HCT116 (cell line): ENCODE results near the gene RNF111. TPM values are rescaled to one million over a fixed set of nuclear protein-coding genes. Genes with fewer than 3 reads are reported as not detected.

Experiments
- CBX3 ChIP-seq: IDR thresholded peaks from 2 replicates; pipeline ENCODE4 v1.6.1; 2012; ENCODE audit warnings: low read depth
- CEBPB ChIP-seq: IDR thresholded peaks from 2 replicates; pipeline ENCODE4 v1.6.1; 2012; ENCODE audit warnings: low read depth
- EGR1 ChIP-seq: IDR thresholded peaks from 2 replicates; pipeline ENCODE4 v1.6.1; 2012; ENCODE audit warnings: low read depth
- ELF1 ChIP-seq: IDR thresholded peaks from 2 replicates; pipeline ENCODE4 v1.6.1; 2012; ENCODE audit warnings: low read depth, borderline replicate concordance
- EZH2phosphoT487 ChIP-seq: fragments of 200-600 bp; IDR thresholded peaks from 2 replicates; pipeline ENCODE4 v1.6.1; 2018; ENCODE audit warnings: antibody characterized with exemption, borderline replicate concordance
- FOSL1 ChIP-seq: IDR thresholded peaks from 2 replicates; pipeline ENCODE4 v1.6.1; 2012; ENCODE audit warnings: low read depth
- POLR2AphosphoS5 ChIP-seq: IDR thresholded peaks from 2 replicates; pipeline ENCODE4 v1.6.1; 2011; ENCODE audit warnings: mild to moderate bottlenecking, low read depth, low read length, moderate library complexity
- RAD21 ChIP-seq: IDR thresholded peaks from 2 replicates; pipeline ENCODE4 v1.6.1; 2012; ENCODE audit warnings: low read depth, mild to moderate bottlenecking
- REST ChIP-seq: IDR thresholded peaks from 2 replicates; pipeline ENCODE4 v1.6.1; 2012; ENCODE audit warnings: low read depth
- SIN3A ChIP-seq: IDR thresholded peaks from 2 replicates; pipeline ENCODE4 v1.6.1; 2012; ENCODE audit warnings: low read depth
- SP1 ChIP-seq: IDR thresholded peaks from 2 replicates; pipeline ENCODE4 v1.6.1; 2012; ENCODE audit warnings: low read depth
- TCF7L2 ChIP-seq: IDR thresholded peaks from 2 replicates; pipeline ENCODE4 v1.7.0; 2011; ENCODE audit warnings: borderline replicate concordance, inconsistent platforms; ENCODE audit not compliant: insufficient read depth, insufficient read length; ENCODE audit errors: extremely low read depth
- YY1 ChIP-seq: IDR thresholded peaks from 2 replicates; pipeline ENCODE4 v1.6.1; 2011; ENCODE audit warnings: low read length, low read depth, moderate library complexity, mild to moderate bottlenecking; ENCODE audit not compliant: insufficient replicate concordance; ENCODE audit errors: extremely low read depth
- ZFX ChIP-seq: fragments of 450-650 bp; IDR thresholded peaks from 2 replicates; pipeline ENCODE4 v1.6.1; 2017
- total RNA-seq: library from RNA; stranded (reverse); gene quantifications from one replicate; pipeline ENCODE4 v1.2.1, GENCODE V29; 2021; ENCODE audit not compliant: unreplicated experiment
- TF ChIP-seq, protein P1 (sequence below): IDR thresholded peaks from 2 replicates; pipeline ENCODE4 v1.6.1; 2012

The RNF111 gene
- total RNA-seq, 1 experiment from 2014 or later = 31.5 TPM

- TF ChIP-seq CBX3 = 0 out of 2 replicates have a peak, but pooled peaks have one; percentile 22
- TF ChIP-seq FOSL1 = no peak
- no peak for TF ChIP-seq ELF1
- TF ChIP-seq SP1 = peak; percentile 79
- no peak for TF ChIP-seq RAD21
- no peak for TF ChIP-seq EGR1
- TF ChIP-seq, protein P1, sequence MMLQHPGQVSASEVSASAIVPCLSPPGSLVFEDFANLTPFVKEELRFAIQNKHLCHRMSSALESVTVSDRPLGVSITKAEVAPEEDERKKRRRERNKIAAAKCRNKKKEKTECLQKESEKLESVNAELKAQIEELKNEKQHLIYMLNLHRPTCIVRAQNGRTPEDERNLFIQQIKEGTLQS = no peak
- TF ChIP-seq SIN3A = peak; percentile 96
- no peak for TF ChIP-seq REST
- peak; percentile 62 for TF ChIP-seq ZFX
- no peak for TF ChIP-seq TCF7L2
- TF ChIP-seq CEBPB = no peak
- TF ChIP-seq YY1 = peak; percentile 30
- peak; percentile 89 for TF ChIP-seq POLR2AphosphoS5
- TF ChIP-seq EZH2phosphoT487 = no peak
Measured at GRCh38 chr15:59104912-59105732, 117.7 kb downstream of the RNF111 start, which contains the start of gene CCNB2 (continued).
